ENCODE measurements around the gene ESAM.

DNA sequence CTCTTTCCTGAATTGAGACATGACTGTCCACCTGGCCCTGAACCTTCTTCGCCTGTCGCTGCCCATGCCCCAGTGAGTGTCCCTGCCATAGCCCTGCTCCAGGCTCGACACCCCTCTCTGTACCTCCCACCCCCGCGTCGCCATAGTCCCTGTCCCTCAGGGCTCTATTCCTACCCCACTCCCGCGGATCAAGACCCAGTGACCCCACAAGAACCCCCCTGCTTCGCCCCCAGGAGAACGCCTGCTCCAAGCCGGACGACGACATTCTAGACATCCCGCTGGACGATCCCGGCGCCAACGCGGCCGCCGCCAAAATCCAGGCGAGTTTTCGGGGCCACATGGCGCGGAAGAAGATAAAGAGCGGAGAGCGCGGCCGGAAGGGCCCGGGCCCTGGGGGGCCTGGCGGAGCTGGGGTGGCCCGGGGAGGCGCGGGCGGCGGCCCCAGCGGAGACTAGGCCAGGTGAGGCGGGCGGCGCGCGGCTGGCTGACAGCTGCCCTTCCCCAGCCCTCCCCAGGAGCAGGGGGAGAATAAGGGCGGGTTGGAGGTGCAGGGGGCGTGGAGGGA is 16.7 kb downstream of the ESAM start:
- no peak for TF ChIP-seq EP300 (IDR thresholded peaks at IDR 0.05)
- TF ChIP-seq, protein P1, sequence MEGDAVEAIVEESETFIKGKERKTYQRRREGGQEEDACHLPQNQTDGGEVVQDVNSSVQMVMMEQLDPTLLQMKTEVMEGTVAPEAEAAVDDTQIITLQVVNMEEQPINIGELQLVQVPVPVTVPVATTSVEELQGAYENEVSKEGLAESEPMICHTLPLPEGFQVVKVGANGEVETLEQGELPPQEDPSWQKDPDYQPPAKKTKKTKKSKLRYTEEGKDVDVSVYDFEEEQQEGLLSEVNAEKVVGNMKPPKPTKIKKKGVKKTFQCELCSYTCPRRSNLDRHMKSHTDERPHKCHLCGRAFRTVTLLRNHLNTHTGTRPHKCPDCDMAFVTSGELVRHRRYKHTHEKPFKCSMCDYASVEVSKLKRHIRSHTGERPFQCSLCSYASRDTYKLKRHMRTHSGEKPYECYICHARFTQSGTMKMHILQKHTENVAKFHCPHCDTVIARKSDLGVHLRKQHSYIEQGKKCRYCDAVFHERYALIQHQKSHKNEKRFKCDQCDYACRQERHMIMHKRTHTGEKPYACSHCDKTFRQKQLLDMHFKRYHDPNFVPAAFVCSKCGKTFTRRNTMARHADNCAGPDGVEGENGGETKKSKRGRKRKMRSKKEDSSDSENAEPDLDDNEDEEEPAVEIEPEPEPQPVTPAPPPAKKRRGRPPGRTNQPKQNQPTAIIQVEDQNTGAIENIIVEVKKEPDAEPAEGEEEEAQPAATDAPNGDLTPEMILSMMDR (IDR thresholded peaks at IDR 0.05), result no peak
